NK-92 (cell line): Measurements from ENCODE around the gene IFI35.

Source experiments
- DNase-seq: peaks from one replicate; lab custom pipeline; 2025; ENCODE audit not compliant: unreplicated experiment; lab: John Stamatoyannopoulos, UW

IFI35 gene

DNA sequence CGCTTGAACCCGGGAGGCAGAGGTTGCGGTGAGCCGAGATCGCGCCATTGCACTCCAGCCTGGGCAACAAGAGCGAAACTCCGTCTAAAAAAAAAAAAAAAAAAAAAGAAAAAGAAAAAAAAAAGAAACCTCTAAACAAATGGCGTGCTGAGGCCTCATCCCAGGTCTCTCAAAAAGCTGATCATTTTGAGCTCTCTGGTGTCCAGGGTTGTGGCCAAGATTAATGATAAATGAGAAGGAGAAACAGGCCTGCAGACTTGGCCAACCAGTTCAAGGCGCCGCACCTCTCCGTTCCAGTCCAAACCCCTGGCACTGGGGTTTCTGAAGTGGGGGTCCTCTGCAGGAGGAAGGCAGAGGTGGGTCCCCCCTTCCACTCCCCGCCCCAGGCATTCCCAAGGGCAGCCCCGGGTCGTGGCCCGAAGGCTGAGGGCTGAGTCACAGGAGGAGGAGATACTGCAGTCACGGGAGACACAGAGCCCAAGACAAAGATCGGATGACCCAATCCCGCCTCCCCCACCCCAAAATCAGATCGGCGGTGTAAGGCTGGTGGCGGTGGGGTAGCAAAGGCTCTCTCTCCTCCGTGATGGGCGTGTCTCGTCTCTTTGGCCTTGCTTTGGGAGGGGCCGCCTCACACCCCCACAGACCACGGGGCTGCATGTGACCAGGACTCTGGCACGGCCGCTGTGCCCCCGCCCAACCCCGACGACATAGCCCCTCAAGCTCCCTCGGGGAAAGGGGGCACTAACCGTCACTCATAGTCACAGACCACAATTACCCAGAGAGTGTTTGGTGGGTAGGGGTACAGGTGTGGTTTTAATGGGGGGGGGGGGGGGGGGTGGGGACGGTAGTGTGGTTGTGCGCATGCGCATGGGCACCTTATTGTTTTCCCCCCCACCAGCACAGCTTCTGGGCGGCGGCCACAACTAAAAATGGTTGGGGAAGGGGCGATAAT lies 14.5 kb downstream of the IFI35 start:
- no peak for DNase-seq

DNA sequence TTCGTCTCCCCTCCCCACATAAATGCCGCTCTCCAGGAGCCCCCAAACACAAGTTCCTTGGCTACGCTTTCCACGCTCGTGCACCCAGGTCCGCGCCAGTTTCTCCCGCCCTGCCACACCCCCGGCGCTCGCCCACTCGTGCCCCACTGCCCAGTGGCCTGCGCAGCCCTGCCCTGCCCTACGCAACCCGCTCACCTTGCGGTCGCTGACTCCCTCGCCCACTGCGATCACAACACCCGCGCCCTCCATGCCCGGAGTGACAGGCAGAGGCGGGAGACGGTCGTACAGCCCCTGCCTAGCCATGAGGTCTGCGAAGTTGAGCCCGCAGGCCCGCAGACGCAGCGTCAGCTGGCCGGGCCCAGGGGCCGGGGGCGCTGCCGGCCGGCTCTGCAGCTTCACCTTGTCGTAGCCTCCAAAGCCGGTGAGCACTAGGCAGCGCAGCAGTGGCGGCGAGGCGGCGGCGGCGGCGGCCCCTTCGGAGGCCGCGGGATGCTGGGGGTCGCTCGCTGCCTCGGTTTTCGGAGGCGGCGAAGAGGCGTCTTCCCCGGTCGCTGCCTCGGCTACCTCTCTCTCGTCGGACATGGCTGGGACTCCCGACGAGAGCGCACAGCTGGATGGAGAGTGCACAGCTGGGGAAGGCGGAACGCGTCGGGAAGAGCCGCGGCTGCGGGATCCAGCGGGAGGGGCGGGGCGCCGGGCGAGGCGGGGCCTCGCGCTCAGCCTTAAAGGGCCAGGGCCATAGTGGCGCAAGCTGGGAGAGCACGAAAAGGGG lies 15.3 kb downstream of the IFI35 start, which contains the start of gene VAT1:
Gene VAT1 (minus strand): TSS at position 645 of the 772 bp plus-strand sequence. CDS start 63 bp downstream, at position 582.
- DNase-seq = no peak

DNA sequence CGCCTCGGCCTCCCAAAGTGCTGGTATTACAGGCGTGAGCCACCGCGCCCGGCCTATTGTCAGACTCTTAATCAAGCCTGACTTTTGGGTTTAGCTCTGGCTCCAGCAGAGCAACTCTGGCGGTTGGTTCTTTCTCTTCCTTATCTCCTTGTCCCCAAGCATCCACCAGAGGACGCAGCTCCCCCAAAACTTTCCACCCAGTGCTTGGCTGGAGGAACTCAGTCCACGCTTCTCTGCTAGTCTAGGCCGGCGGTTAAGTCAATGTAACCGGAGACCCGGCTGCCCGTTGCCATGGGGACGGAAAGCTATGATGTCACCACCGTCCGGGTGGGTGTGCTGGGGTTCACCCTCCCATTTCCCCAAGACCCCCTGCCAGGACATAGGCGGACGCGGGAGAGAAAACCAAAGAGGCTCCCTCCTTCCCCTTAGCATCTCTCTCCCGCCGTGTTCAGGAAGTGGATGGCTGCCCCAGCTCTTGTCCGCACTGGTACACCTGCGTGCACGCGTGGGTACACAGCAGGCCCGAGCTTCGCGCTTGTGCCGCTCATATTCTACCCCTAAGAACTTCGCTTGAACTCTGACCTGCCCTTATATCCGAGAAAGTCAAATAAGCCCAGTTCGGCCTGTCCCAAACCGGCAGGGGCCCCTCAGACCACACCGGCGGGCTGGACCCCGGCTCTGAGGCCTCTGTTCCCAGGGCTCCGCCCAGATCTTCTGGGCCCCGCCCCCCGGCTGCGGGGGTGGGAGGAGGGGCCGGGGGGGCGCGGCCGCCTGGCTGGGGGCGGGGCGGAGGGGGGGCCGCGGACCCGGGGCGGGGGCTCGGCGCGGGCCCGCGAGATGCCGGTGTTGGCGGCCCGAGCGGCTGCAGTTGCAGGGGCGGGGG lies 18.1 kb downstream of the IFI35 start, which contains the start of gene RND2:
Gene RND2 (plus strand): TSS at position 825 of the 883 bp plus-strand sequence. CDS start 117 bp downstream, outside the sequence.
- DNase-seq = no peak

DNA sequence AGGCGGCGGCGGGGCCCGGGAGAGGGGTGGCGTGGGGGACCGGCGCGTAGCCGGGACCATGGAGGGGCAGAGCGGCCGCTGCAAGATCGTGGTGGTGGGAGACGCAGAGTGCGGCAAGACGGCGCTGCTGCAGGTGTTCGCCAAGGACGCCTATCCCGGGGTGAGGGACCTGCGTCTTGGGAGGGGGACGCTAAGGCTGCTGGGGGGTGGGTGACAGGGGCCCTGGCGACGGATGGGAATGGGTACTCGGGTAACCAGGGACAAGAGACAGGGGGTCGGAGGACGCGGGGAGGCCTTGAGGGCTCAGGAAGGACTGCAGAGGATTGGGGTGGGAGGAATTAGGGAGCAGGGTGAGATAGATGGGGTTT lies 18.7 kb downstream of the IFI35 start:
- DNase-seq = no peak

DNA sequence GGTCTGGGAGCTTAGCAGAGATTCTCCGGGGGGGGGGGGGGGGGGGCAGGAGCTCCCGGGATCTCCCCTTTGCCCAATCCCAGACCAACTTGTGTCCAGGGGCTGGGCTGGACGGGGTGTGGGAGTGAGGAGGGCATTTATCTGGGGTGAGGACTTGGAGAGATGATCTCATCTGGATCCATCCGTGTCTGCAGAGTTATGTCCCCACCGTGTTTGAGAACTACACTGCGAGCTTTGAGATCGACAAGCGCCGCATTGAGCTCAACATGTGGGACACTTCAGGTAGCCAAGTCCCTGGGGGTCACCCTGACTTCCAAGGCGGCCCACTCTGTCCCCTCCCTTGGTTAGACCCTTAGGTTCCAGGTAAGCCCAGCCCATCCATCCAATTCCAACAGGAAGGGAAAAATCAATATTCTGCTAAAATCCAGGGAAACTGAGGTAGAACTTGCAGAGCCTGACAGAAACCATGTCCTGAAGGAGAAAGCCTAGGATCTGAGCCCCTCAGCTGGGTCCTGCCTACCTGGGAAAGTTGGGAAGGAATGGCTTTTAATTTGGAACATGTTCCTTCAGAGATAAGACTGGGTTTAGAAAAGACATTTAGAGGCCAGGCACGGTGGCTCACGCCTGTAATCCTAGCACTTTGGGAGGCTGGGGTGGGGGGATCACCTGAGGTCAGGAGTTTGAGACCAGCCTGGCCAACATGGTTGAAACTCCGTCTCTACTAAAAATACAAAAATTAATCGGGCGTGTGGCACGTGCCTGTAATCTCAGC lies 19.4 kb downstream of the IFI35 start:
- no peak for DNase-seq

DNA sequence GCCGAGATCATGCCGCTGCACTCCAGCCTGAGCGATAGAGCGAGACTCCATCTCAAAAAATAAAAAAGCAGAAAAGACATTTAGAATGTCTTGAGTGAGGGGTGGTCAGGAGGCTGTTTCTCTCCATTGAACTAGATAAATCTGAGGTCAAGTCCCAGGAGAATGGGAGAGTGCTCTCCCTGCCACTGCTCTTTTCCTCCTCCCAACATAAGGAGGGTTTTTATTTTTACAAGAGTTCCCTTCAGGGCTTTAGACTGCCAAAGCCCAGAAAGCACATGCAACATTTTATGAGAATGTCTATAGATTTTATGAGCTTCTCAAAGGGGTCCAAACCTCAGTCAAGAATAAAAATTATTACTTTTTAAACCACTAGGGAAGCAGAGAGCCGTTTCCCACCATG lies 20.0 kb downstream of the IFI35 start:
- DNase-seq = no peak

DNA sequence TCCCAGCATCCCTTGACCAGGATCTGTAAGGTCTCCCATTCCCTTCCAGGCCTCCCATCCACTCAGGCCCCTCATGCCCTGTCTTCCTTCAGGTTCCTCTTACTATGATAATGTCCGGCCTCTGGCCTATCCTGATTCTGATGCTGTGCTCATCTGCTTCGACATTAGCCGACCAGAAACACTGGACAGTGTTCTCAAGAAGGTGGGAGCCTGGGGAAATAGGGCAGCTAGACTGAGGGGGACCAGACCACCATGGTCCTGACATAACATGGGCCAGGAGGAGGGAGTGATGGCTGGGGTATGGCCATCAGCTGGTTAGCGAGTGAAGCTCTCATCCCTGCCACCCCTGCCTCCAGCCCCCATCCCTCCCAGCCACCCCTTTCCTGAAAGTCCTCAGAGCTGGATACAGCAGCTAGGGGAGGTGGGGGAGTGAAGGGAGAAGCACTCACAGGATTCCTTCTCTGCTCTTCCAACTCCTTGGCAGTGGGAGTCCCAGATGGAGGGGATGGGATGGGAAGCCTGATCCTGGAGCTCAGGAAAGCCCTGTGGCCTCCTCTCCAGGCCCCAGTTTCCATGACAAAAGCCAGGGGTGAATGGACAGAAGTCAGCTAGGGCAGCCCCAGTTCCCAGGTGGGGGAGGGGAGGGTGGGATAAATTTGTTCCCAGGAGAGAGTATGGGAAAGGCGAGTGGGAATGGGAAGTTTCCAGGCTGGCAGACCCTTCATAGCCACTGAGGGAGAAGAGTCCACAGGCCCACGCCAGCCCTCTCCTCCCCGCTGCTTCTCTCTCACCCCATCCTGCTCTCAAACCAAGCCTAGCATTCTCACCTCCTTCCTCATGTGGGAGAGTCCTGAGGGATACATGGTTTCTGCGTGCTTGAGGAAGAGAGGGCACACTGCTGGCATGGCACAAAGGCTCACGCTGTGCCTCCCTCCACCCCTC lies 20.8 kb downstream of the IFI35 start:
- DNase-seq = no peak

GRCh38 chr17:43028221-43028861 lies 21.8 kb downstream of the IFI35 start:
- no peak for DNase-seq

GRCh38 chr17:43030137-43030767 lies 23.7 kb downstream of the IFI35 start:
- no peak for DNase-seq

- no peak for DNase-seq
Observed at GRCh38 chr17:43031666-43032065, 25.1 kb downstream of the IFI35 start.

- DNase-seq = no peak
Observed at GRCh38 chr17:43033948-43034881, 27.6 kb downstream of the IFI35 start.

DNA sequence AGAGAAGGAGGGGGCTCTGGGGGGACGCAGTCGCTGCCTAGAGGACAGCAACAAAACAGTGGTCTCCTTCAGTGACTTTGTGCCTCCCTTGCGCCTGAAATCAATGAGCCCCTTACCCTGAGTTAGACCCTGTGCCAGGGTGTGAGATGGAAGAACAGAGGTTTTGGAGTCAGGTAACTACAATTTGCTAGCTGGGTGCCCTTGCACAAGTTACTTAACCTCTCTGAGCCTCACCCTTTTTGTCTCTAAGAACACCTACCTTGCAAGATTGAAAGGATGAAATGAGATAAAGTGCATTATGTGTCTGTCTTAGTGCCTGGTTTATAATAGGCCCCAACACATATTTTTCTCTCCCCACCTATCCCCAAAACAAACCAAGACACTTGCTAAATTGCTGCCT lies 28.3 kb downstream of the IFI35 start:
- DNase-seq = no peak

DNA sequence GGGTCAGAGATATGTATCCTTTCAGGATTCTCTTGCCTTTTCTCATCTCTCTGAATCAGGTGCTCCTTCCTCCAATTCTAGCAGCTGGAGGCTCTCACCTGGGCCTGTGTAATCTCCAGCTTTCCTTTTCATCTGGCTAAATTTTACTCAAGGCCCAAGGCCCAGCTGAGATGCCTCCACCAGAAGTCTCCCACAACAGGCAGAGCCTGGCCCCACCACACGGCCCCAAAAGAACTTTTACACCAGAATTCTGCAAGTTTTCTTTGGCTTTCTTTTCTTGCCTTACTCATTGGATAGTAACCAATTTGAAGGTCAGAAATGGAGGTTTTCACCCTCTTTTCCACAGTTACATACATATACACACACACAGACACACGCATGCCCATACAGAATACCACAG lies 33.1 kb downstream of the IFI35 start:
- no peak for DNase-seq

- DNase-seq = no peak
Observed at GRCh38 chr17:43040655-43041054, 34.1 kb downstream of the IFI35 start.

DNA sequence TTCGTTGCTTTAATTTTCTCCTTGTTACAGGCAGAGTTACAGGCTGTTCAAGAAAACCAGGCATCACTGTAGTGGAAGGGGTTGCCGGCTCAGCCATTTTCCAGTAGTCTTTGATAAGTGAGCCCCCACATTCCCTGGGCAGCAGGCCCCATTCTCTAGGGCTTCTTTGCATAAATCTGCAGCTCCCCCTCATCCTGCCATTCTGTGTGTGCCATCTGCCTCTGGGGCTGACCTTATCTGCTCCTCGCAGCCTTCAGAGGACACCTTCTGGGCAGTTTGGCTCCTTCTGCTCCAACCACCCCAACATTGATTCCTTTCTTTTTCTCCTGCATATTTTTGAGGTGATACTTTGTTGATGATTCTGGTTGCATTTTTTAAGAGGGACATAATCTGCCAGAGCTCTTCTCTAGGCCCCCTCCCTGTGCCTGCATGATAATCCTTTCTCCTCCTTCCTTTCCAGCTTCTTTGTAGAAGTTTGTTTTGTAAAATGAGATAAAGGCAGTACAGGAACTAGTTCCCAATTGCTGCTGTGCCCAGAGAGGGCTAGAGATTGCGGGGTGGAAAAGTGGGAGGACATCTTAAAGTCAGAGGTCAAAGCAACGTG lies 35.5 kb downstream of the IFI35 start:
- no peak for DNase-seq

- DNase-seq = no peak
Observed at GRCh38 chr17:43043307-43043706, 36.7 kb downstream of the IFI35 start.

DNA sequence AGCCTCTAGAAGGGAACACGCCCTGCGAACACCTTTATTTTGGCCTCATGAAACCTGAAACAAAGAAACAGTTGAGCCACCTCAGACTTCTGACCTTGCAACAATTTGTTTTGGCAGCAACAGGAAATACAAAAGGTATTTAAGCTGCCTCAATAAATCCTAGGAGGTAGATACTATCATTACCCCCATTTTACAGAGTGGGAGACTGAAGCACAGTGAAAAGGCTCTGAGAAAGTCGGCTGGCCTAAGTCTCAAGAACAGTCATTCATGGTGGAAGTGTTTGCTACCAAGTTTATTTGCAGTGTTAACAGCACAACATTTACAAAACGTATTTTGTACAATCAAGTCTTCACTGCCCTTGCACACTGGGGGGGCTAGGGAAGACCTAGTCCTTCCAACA lies 37.4 kb downstream of the IFI35 start:
- no peak for DNase-seq
